Islet precursor cell (in vitro differentiated cells): Measurements from ENCODE around the gene GPRASP3.
"Not testable (repeated sequence)": the region's sequence is repeated elsewhere in the genome, so short reads cannot be mapped to it uniquely, and the experiment has no call there.

Experiments used
- DNase-seq: peaks from one replicate; pipeline ENCODE4 v3.0.0-alpha.2; 2018

The GPRASP3 gene, protein sequence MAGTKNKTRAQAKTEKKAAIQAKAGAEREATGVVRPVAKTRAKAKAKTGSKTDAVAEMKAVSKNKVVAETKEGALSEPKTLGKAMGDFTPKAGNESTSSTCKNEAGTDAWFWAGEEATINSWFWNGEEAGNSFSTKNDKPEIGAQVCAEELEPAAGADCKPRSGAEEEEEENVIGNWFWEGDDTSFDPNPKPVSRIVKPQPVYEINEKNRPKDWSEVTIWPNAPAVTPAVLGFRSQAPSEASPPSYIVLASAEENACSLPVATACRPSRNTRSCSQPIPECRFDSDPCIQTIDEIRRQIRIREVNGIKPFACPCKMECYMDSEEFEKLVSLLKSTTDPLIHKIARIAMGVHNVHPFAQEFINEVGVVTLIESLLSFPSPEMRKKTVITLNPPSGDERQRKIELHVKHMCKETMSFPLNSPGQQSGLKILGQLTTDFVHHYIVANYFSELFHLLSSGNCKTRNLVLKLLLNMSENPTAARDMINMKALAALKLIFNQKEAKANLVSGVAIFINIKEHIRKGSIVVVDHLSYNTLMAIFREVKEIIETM

DNA sequence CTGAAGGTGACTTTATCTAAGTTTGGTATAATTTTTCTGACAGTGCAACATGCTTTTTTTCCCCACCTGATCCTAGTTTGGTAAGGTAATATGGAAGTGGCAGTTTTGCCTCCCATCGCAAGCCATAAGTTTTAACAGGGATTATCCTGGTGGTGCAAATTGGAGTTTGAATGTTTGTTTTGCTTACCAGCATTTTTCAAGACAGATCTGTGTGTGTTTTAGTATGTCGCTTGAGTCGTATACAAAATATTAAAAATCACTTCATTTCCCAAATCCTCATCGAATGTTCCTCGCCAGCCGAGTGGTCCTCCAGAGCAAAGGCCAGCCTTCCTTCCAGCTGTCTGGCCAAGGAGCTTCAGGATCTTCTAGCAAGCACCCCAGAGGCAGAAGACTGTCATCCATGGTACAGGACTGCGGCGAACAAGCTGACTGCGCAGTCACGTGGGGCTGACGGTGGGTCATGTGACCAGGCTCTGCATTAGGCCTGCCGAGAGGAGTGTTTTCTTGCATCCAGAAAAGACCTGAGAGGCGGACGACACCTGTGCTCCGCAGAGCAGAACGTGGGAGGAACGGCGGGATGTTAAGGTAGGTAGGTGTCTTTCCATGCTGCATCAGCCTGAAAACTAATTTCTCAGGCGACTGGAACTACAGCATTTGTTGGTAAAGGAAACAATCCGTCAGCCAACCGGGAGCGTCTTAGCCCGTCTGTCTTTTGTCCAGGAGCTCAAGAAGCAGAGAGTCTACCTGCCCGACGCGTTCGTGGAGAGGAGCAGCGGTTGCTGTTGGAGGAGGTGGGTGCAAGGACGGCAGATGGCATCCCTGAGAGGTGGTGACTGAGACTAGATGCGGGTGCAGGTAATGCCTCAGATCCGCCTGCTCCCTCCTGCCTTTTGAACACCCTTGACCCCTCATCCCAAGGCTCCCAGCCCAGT is at the start of gene GPRASP3:
Gene GPRASP3 (plus strand): TSS at position 507 of the 932 bp plus-strand sequence. CDS start 28,253 bp downstream, outside the sequence.
- DNase-seq: no peak

DNA sequence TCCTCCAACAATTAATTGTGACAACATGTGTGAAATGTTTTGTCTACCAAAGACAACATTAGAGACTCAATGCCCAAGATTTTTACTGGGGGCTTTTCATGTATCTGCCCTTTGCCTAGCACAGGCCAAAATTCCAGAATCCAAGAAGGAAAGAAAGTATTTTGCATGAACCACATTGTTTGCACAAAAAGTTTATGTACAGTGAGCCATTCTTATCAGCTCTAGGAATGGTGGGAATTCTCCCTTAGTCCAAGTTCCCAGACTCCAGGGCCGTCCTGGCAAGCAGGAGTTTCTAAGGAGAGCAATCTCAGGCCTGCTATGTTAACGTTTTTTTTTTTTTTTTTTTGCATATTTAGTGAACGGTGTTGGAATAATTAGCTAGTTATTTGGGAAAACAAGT is 47.7 kb upstream of the GPRASP3 start:
- no peak for DNase-seq

DNA sequence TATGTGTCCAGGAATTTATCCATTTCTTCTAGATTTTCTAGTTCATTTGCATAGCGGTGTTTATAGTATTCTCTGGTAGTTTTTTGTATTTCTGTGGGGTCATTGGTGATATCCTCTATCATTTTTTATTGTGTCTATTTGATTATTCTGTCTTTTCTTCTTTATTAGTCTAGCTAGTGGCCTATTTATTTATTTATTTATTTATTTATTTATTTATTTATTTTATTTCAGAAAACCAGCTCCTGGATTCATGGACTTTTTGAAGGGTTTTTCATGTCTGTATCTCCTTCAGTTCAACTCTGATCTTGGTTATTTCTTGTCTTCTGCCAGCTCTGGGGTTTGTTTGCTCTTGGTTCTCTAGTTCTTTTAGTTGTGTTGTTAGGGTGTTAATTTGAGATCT is 43.1 kb upstream of the GPRASP3 start:
- not testable (repeated sequence) for DNase-seq

DNA sequence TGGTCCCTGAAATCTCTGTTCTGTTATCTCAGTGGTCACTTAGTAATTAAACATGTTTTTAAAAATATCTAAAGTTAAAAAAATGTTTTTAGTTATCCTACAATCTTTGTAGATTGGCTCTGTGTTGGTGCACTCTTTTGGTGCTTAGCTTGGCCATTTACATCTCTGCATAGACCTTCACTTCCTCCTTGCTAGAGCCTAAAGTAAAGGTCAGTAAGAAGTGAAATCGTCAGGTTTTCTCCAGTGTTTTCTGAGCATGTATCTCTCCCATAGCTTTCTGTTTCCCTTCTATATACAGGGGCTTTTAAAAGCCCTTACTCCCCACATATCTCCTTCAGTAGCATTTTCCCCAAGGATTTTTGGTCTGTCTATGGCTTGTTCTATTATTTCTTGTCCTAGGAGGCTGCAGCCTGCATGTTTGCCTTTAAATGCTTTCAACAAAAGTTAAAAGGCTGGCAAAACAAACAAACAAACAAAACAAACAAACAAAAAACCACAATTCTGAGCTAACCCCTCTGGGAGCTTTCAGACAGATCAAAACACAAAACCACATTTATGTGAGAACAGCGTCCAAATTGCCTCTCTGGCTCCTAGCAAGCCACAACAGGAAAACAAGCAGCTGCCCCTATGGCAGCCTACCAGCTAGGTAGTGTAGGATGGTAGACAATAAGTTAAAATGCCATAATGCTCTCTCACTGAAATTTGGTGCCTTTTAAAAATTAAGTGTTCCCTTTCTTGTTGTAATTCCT is 35.6 kb upstream of the GPRASP3 start:
- DNase-seq: no peak

DNA sequence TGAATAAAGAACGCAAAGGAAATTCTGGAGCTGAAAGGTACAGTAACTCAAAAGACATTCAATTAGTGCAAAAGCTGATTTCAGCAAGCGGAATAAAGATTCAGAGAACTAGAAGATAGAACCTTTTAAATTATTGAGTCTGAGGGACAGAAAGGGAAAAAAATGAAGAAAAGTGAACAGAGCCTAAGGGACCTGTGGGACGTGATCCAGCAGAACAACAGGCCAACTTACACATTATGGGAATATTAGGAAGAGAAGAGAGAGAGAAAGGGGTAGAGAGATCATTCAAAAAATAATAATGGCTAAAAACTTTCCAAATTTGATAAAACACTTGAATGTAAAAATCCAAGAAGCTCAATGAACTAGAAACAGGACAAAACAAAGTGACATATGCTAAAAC is 25.8 kb upstream of the GPRASP3 start:
- no peak for DNase-seq

DNA sequence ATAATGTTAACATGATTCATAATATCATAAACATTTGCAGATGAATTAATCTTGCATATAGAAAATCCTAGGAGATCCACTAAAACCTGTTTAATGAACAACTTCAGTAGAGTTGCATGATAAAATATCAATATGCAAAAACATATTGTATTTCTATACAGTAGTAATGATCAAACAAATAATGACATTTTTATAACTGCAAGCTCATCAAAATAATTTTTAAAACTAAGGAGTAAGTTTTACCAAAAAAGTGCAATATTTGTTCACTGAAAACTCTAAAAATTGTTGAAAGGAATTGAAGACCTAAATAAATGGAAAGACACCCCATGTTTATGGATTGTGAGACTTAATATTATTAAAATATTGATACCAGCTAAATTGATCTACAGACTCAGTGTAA is 24.2 kb upstream of the GPRASP3 start:
- no peak for DNase-seq

DNA sequence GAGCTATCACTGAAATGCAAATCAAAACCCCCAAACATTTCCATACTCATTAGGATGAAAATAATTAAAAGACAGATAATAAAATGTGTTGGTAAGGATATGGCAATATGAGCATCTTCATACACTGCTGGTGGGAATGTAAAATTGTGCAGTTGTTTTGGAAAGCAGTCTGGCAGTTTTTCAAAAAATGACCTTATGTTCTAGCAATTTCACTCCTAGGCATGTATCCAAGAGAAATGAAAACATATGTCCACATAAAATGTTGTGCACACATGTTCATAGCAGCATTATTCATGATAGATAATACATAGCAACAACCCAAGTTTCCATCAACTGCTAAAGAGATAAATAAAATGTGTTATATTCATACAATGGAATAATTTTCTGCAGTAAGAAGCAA is 23.0 kb upstream of the GPRASP3 start:
- no peak for DNase-seq

DNA sequence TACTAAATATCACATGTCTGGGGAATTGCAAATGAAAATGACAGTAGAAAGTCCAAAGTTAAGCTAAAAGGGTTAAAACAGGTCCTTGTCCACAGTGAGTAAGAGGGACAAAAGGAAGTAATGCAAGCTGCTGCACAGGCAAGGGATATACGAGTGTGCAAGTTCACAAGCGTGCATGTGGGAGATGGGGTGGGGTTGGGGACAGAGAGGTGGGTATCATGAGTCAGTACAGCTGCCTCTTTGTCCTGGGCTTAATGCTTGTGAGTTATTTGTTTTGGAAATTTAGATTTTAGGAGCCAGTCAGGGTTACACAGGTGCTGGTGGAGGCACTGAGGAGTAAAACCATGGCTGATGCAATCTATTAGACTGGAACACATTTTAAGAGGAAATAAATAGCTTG is 11.6 kb upstream of the GPRASP3 start:
- DNase-seq: no peak

DNA sequence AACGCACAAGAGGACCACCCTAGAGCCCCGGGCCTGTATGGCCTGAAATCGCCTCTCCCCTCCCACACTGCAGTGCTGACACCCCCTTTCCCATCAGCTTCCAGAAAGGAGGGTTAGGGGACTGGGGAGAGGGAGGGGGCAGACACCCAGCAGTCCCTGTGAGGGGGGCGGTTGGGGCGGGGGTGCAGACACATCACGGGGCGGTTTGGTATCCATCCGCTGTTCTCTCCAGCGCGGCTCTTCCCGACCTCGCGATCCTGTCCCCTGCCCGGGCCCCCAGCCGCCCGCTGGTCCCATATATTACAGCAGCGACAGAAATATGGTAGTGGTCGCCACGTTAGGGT is 8.7 kb upstream of the GPRASP3 start:
- no peak for DNase-seq

DNA sequence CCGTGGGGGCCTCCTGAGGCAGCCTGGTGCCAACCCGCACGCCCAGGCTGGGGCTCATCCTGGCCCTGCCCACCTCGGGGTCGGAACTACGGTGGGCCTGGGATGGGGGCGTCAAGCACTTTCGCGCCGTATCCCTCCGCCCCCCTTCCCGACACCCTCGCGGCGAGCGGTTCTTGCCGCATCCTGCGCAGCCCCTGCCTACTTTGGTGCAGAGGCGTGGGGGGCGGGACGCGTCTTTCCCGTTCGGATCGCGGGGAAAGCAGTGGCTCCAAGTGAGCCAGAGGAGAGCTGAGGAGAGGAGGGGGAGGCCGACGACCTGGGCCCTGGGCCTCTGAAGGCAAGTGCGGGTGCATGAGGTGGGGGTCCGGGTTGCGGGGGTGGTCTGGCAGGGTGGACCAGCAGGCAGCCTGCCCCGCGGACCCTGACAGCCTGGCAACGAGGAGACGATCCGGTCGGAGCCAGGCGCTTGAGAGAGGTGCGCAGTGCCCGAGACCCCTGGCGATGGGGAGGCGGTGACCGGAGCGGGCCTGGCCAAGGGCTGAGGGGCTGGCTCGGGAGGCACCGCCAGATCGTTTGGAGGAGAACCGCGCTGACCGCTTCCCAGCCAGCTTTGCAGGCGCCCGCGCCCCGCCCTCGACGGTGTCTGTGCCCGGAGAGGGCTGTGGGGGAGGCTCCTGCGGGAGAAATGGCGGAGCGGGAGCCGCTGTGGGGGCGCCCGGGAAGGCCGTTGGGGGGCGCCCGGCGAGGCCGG is 8.2 kb upstream of the GPRASP3 start, which contains the start of gene GPRASP2:
Gene GPRASP2 (plus strand): TSS at position 233 of the 751 bp plus-strand sequence. CDS start 2,422 bp downstream, outside the sequence.
- DNase-seq: peak; percentile 58

DNA sequence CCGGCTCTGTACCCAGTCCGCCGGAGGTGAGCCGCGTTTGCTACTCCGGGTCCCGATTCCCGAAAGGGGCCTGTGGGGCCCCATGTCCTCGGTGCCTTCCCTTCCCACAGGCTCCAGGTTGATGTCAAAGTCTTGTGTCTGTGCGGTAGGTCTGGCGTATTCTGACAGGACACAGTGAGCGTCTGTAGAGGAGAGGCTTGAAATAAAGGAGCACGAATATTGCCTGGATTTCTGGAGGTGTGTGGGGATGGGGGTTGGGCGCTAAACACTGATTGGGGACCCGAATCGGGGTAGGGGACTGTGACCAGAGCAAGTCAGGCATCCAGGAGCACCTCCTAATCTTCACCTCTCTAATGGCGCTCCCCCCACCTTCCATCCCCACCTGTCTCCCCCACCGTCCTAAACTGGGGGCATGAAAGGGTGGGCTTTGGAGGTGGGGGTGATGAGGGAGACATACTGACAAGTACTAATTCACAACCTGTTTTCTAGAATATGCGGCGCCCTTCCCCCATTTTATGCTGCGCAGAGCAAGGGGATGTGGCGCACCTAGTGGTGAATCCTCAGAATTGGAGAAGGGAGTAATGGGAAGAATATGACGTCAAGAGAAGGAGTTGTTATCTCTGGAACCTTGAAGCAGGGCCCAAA is 7.4 kb upstream of the GPRASP3 start:
- DNase-seq: peak; percentile 59

DNA sequence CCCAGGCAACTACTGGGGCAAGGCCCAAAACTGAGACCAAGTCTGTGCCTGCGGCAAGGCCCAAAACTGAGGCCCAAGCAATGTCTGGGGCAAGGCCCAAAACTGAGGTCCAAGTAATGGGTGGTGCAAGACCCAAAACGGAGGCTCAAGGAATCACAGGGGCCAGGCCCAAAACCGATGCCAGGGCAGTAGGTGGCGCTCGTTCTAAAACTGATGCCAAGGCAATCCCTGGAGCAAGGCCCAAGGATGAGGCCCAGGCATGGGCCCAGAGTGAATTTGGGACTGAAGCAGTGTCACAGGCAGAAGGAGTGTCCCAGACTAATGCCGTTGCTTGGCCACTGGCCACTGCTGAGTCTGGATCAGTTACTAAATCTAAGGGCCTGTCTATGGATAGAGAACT is 5.5 kb upstream of the GPRASP3 start:
- DNase-seq: no peak

DNA sequence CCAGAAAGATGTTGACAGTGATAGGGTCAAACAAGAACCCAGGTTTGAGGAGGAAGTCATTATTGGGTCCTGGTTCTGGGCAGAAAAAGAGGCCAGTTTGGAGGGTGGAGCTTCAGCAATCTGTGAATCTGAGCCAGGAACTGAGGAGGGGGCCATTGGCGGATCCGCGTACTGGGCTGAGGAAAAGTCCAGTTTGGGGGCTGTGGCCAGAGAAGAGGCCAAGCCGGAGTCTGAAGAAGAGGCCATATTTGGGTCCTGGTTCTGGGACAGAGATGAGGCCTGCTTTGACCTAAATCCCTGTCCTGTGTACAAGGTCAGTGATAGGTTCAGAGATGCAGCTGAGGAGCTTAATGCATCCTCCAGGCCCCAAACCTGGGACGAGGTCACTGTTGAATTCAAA is 4.6 kb upstream of the GPRASP3 start:
- DNase-seq: no peak

DNA sequence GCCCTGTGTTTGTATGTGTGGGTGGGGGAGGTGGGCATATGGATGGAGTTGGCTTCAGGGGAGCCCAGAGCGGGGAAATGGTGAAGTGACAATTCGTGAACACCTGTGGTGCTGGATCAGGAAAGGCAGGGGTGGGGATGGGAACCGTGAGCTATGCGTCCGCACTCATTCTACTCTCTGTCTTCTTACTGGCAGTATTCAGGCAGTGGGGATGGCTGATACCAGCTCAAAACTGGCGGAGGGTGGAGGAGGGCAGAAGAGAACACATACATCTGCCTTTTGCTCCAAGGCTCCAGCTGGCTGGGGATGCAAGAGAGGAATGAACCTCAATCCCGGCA is 595 bp downstream of the GPRASP3 start:
- DNase-seq: not testable (repeated sequence)

DNA sequence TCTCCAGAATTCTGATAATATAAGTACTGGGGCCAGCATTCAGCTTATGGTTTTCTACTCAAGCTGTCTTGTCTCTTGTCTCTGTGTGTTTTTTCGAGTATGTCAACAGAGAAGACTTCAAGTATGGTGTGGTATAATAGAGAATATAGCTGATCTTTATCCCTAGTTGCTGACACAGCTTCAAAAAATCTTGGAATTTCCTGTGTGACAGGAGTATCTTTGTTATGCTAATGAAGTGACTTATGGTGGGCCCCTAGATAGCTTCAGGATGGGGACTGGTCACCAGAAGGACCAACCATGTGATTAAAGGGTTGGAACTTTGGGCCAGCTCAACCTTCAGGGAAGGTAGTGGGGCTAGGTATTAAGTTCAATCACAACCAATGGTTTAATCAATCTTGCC is 2.9 kb downstream of the GPRASP3 start:
- DNase-seq: no peak

DNA sequence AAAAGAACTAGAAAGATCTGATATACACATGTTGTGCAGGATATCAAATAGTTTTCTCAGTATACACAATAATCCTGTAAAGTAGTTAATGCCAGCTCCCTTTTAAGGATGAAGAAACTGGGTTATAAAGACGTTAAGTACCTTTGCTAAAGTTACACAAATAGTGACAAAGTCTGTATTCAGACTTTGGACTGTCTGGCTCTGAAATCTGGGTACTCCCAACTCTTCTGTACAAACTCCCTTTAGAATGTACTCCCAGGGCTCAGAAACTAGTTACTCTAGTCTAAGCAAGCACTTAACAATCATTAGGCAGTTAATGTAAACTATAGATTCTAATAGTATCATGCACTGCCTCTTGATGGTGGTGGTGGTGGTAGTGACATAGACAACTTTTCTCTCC is 7.2 kb downstream of the GPRASP3 start:
- no peak for DNase-seq

DNA sequence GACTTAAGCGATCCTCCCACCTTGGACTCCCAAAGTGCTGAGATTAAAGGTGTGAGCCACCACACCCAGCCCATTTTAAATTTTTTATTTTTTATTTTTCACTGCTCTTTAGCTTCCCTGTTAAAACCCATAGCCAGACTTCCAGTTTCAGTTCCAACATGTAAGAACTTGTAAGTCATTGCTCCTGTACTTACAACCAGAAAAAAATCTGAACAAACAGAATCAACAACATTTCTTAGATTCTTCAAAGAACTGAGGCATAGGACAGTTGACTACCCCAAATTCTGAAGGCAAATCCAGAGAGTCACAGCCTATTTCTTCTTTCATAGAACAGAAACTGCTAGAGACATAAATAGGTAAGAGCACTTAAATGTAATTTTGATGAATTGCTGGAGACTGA is 8.1 kb downstream of the GPRASP3 start:
- DNase-seq: no peak

DNA sequence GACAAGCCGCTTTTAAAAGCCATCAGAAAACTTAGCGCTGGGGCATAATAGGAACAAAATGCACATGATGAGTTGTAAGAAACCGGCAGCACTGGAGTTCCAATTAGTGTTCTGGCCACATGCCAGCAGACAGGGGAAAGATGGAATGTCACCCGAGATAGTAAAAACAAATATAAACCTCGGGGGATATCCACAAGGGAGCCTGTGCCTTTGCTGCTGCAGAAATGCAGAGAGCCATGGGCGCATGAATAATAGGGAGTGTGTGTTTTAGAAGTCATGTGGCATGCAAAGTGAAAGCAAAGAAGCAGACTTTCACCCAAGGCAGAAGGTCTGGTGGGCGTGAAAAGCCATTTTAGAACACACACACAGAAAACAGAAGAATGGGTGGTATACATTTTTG is 19.1 kb downstream of the GPRASP3 start:
- no peak for DNase-seq

DNA sequence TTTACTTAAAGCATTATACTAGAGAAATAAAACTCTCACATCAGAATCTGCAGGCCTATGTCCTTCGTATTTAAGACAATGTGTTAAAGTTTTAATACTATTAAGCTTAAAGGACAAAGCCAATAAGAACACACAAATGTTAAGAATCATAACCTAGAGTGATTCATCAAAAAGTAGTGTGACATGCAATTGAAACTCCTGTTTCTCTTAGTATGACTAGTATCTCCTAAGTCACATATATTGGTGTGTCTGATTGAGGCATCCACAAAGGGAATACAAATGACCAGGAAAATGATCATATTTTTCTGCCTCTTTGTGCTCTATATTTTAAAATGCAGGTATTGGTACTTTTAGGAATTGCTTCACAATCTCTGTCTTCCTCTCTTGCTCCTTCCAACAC is 23.8 kb downstream of the GPRASP3 start:
- DNase-seq: no peak

DNA sequence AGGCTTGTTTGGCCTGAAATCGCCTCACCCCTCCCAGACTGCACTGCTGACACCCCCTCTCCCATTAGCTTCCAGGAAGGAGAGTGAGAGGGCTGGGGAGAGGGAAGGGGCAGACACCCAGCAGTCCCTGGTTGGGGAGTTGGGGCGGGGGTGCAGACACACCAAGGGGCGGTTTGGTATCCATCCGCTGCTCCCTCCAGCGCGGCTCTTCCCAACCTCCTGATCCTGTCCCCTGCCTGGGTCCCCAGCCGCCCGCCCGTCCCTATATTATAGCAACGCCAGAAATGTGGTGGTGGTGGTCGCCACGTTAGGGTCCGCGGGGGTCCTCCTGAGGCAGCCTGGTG is 24.9 kb downstream of the GPRASP3 start:
- DNase-seq: no peak

DNA sequence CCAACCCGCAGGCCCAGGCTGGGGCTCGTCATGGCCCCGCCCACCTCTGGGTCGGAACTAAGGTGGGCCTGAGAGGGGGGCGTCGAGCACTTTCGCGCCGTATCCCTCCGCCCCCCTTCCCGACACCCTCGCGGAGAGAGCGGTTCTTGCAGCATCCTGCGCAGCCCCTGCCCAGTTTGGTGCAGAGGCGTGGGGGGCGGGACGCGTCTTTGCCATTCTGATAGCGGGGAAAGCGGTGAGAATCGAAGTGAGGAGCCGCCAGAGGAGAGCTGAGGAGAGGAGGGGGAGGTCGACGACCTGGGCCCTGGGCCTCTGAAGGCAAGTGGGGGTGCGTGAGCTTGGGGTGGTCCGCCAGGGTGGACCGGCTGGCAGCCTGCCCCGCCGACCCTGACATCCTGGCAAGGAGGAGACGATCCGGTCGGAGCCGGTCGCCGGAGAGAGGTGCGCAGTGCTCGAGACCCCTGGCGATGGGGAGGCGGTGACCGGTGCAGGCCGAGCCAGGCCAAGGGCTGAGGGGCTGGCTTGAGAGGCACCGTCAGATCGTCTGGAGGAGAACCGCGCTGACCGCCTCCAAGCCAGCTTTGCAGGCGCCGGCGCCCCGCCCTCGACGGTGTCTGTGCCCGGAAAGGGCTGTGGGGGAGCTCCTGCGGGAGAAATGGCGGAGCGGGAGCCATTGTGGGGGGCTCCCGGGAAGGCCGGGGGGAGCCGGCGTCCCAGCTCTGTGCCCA is 25.5 kb downstream of the GPRASP3 start:
- DNase-seq: peak; percentile 57
